K562 (cell line): ENCODE measurements around the gene SNTG2. TPM values are rescaled to one million over a fixed set of nuclear protein-coding genes. Genes with fewer than 3 reads are reported as not detected.

Source experiments
- ATAC-seq: fragments of 200-7000 bp; cut with Tn5 transposase; 3 replicates; pipeline ENCODE4 v1.9.1; 2020; ENCODE audit warnings: moderate library complexity
- BruUV-seq: library from RNA; stranded (reverse); fragments of 400-500 nt; replicated peaks from 2 replicates; lab custom pipeline; 2021; lab: Mats Ljungman, UMichigan
- CTCF ChIA-PET: fragments of 300-600 bp; formaldehyde crosslinking; extraction: SDS; loops from one replicate; lab custom pipeline; 2021; ENCODE audit warnings: low intra/inter-chr PET ratio; lab: Yijun Ruan, JAX
- POLR2A ChIA-PET: fragments of 300-600, 350-650 bp; sonication (Branson Sonifier 250); formaldehyde crosslinking; extraction: SDS; loops from one replicate; lab custom pipeline; 2021; ENCODE audit warnings: antibody characterized with exemption, inconsistent platforms; lab: Yijun Ruan, JAX
- DNase-seq, 4 experiments: peaks; one replicate each; pipeline versions ENCODE4 v3.0.0 to v3.0.0-alpha.2; 2011 to 2018; ENCODE audit warnings: low spot score in 3 of 4, mixed read lengths in 3 of 4; ENCODE audit errors: extremely low read depth in 1 of 4
- FAIRE-seq: peaks from 2 replicates; lab custom pipeline; 2011; peaks lifted over from hg19 to GRCh38; lab: Jason Lieb, UNC
- H2AFZ ChIP-seq: 2 replicates; pipeline ENCODE4 v1.6.0; 2011; ENCODE audit warnings: low read depth, low read length, control low read depth, inconsistent platforms
- H3K27ac ChIP-seq: fragments of 200-600 bp; 3 replicates; pipeline ENCODE4 v1.8.0; 2011; ENCODE audit warnings: low read depth, mild to moderate bottlenecking, control low read depth, inconsistent platforms, low read length, moderate library complexity, mixed read lengths; ENCODE audit errors: extremely low read depth
- H3K27me3 ChIP-seq, 2 experiments: fragments of 300-600 bp in 1 of 2; 2 replicates in 1 of 2; 3 replicates in 1 of 2; pipeline versions ENCODE4 v1.6.0 to v1.8.0; 2011; ENCODE audit warnings: inconsistent platforms in 2 of 2, low read length in 2 of 2, mild to moderate bottlenecking in 1 of 2, mixed read lengths in 1 of 2, moderate library complexity in 1 of 2; ENCODE audit not compliant: control insufficient read depth in 2 of 2, insufficient read depth in 2 of 2
- H3K36me3 ChIP-seq: fragments of 300-600 bp; 3 replicates; pipeline ENCODE4 v1.8.0; 2011; ENCODE audit warnings: mild to moderate bottlenecking, low read length, inconsistent platforms; ENCODE audit not compliant: control insufficient read depth, insufficient read depth
- H3K4me1 ChIP-seq, 2 experiments: fragments of 200-600 bp in 1 of 2; replicated peaks in 1 of 2; 2 replicates in 1 of 2; 3 replicates in 1 of 2; pipeline versions ENCODE4 v1.5.1 to v1.8.0; 2011; ENCODE audit warnings: inconsistent platforms in 2 of 2, low read length in 2 of 2, mild to moderate bottlenecking in 1 of 2, mixed read lengths in 1 of 2, moderate library complexity in 1 of 2; ENCODE audit not compliant: control insufficient read depth in 2 of 2, insufficient read depth in 2 of 2
- H3K4me2 ChIP-seq: 2 replicates; pipeline ENCODE4 v1.6.1; 2011; ENCODE audit warnings: low read length, control low read depth, inconsistent platforms, mixed read lengths; ENCODE audit not compliant: insufficient read depth
- H3K4me3 ChIP-seq: fragments of 200-600 bp; sonication (generic), shearing (Covaris generic); 2 replicates; pipeline ENCODE4 v1.5.1; 2016; ENCODE audit warnings: control low read depth, inconsistent platforms
- H3K79me2 ChIP-seq: fragments of 200-600 bp; 3 replicates; pipeline ENCODE4 v1.8.0; 2011; ENCODE audit warnings: low read length, inconsistent platforms; ENCODE audit not compliant: control insufficient read depth, insufficient read depth
- H3K9ac ChIP-seq, 2 experiments: 2 replicates each; pipeline versions ENCODE4 v1.6.0 to v1.6.1; 2011; ENCODE audit warnings: low read depth in 2 of 2, low read length in 2 of 2, control low read depth in 1 of 2, inconsistent platforms in 1 of 2, mild to moderate bottlenecking in 1 of 2, mixed read lengths in 1 of 2; ENCODE audit not compliant: insufficient read depth in 1 of 2
- H3K9me1 ChIP-seq: one replicate; pipeline ENCODE4 v1.6.0; 2011; ENCODE audit warnings: inconsistent platforms, mild to moderate bottlenecking, low read length, moderate library complexity; ENCODE audit not compliant: control insufficient read depth, insufficient read depth
- H3K9me3 ChIP-seq: replicated peaks from 2 replicates; pipeline ENCODE4 v1.5.1; 2011; ENCODE audit warnings: low read depth, low read length, inconsistent platforms; ENCODE audit not compliant: control insufficient read depth, insufficient read depth
- H4K20me1 ChIP-seq: replicated peaks from 2 replicates; pipeline ENCODE4 v1.6.1; 2011; ENCODE audit warnings: low read length, inconsistent platforms, mixed read lengths; ENCODE audit not compliant: control insufficient read depth, insufficient read depth
- C11orf30 ChIP-seq: fragments of 450-650 bp; IDR thresholded peaks from 2 replicates; pipeline ENCODE4 v1.6.1; 2016; ENCODE audit warnings: low read depth, mild to moderate bottlenecking
- DMBX1 ChIP-seq: fragments of 250-450 bp; sonication (Bioruptor Pico); IDR thresholded peaks from 2 replicates; pipeline ENCODE4 v1.8.0; 2022; ENCODE audit warnings: inconsistent platforms, mild to moderate bottlenecking, moderate library complexity, borderline replicate concordance
- HNRNPK ChIP-seq: fragments of 200-400 bp; formaldehyde crosslinking; IDR thresholded peaks from one replicate; pipeline ENCODE4 v1.6.1; 2018; ENCODE audit warnings: mild to moderate bottlenecking, low read depth, low read length; ENCODE audit not compliant: poor library complexity, severe bottlenecking
- PBX2 ChIP-seq, 2 experiments: IDR thresholded peaks in 1 of 2; conservative IDR thresholded peaks in 1 of 2; 2 replicates each; pipeline ENCODE4 v1.6.1; 2016; ENCODE audit warnings: low read depth in 2 of 2, mild to moderate bottlenecking in 1 of 2, missing compliant biosample characterization in 1 of 2, missing genetic modification characterization in 1 of 2, moderate library complexity in 1 of 2
- SETDB1 ChIP-seq: IDR thresholded peaks from one replicate; pipeline ENCODE4 v1.6.1; 2012; ENCODE audit warnings: low read length, control low read depth, inconsistent platforms
- USF1 ChIP-seq: sonication (generic); formaldehyde crosslinking; IDR thresholded peaks from 2 replicates; pipeline ENCODE4 v1.9.0; 2022; ENCODE audit warnings: mild to moderate bottlenecking, missing genetic modification reagents
- WHSC1 ChIP-seq: IDR thresholded peaks from one replicate; pipeline ENCODE4 v1.6.1; 2012; ENCODE audit warnings: low read length, control low read depth, inconsistent platforms
- WGBS: fragments of 100-300 bp; shearing (Covaris generic); methylation state at CpG from one replicate; pipeline ENCODE4 v1.1.6; 2016; ENCODE audit warnings: low coverage, mixed read lengths; ENCODE audit not compliant: insufficient coverage; ENCODE audit errors: missing lambda C conversion rate; 5-methylcytosine and 5-hydroxymethylcytosine counted together
- in situ Hi-C: fragments of 300-500 bp; cut with MboI; formaldehyde crosslinking; loops from 4 replicates; pipeline ENCODE4 v1.15.0; 2018; ENCODE audit warnings: inconsistent platforms, mixed read lengths
- intact Hi-C: fragments of 100-400 bp; cut with micrococcal nuclease; formaldehyde crosslinking; loops from 2 replicates; pipeline ENCODE4 v1.14.2; 2022
- polyA plus RNA-seq, 8 experiments: library from polyadenylated mRNA; depleted of rRNA in 4 of 8; stranded (reverse) in 5 of 8; unstranded in 3 of 8; fragments of >200 nt; fragmentation: Nextera tagmentation in 2 of 8; fragmentation: Illumina TruSeq in 1 of 8; extraction: Ambion mirVana in 2 of 8; extraction: Trizol in 1 of 8; gene quantifications; 2 replicates each; pipeline versions ENCODE4 v1.2.1 to v1.2.3, GENCODE V29; 2011 to 2014; ENCODE audit warnings: inconsistent platforms in 1 of 8, missing spikeins in 1 of 8
- total RNA-seq, 7 experiments: library from RNA; depleted of rRNA in 6 of 7; stranded (reverse); fragments of >200 nt in 6 of 7; fragmentation: Illumina TruSeq in 2 of 7; extraction: Trizol in 2 of 7; gene quantifications; 2 replicates each; pipeline versions ENCODE4 v1.2.1 to v1.2.3, GENCODE V29; 2011 to 2021; ENCODE audit warnings: low replicate concordance in 1 of 7

Gene SNTG2
- total and polyA plus RNA-seq, 9 of the 15 experiments (the other 6 are each of a cell fraction or from before 2014, with no cell fraction given) = not detected

- 3% methylated on average over 3 of the region's 3 CpGs for WGBS
- H2AFZ ChIP-seq = no peak overlapping the region
- H3K9ac ChIP-seq = no peak overlapping the region
- in situ Hi-C loops = loop anchor here (5.0 kb wide), 1 partner anchor 64 kb away; no protein-coding TSS in a partner anchor
- FAIRE-seq (no peak), DNase-seq (no peak), ATAC-seq (no peak)
- no peaks in the 10 kb centered on the region for H3K4me1 ChIP-seq
- H3K27ac ChIP-seq = no peak overlapping the region
- H3K79me2 ChIP-seq = no peaks in the 10 kb centered on the region
- intact Hi-C loops = no loop called here
- no peaks in the 10 kb centered on the region for H3K27me3 ChIP-seq
- no TSS peak for BruUV-seq
- no peak for TF ChIP-seq USF1 (CRISPR knock-in tag)
- peak; percentile 41 for TF ChIP-seq HNRNPK
- ChIA-PET CTCF (no interaction called here), POLR2A (interaction anchor here (0.6 kb wide), 1 partner anchor 36 kb away, joined by 3 read pairs; no protein-coding TSS in a partner anchor)
- H3K4me2 ChIP-seq = no peak overlapping the region
- no peak overlapping the region for H3K4me3 ChIP-seq
- H3K9me1 ChIP-seq = no peaks in the 10 kb centered on the region
- H3K9me3 ChIP-seq = no peaks in the 10 kb centered on the region
- H3K36me3 ChIP-seq = no peaks in the 10 kb centered on the region
- no peaks in the 10 kb centered on the region for H4K20me1 ChIP-seq
Measured at GRCh38 chr2:1051075-1051474, 100.4 kb downstream of the SNTG2 start.

GRCh38 chr2:1052771-1053191 is 102.1 kb downstream of the SNTG2 start:
- WGBS = 0% methylated on average over 8 of the region's 8 CpGs
- no peaks in the 10 kb centered on the region for H3K79me2 ChIP-seq
- in situ Hi-C loops = loop anchor here (5.0 kb wide), 1 partner anchor 65 kb away; no protein-coding TSS in a partner anchor
- ATAC-seq (no peak), FAIRE-seq (no peak), DNase-seq (no peak)
- no peaks in the 10 kb centered on the region for H3K36me3 ChIP-seq
- H2AFZ ChIP-seq = no peak overlapping the region
- POLR2A ChIA-PET = no interaction called here
- H3K9me1 ChIP-seq = no peaks in the 10 kb centered on the region
- no peaks in the 10 kb centered on the region for H3K4me1 ChIP-seq
- no peak overlapping the region for H3K4me2 ChIP-seq
- intact Hi-C loops = no loop called here
- no peaks in the 10 kb centered on the region for H3K9me3 ChIP-seq
- H4K20me1 ChIP-seq = no peaks in the 10 kb centered on the region
- no peak overlapping the region for H3K27ac ChIP-seq
- no peak overlapping the region for H3K4me3 ChIP-seq
- H3K9ac ChIP-seq = no peak overlapping the region
- CTCF ChIA-PET = no interaction called here
- BruUV-seq = no TSS peak
- no peaks in the 10 kb centered on the region for H3K27me3 ChIP-seq
- no peak for TF ChIP-seq DMBX1
- TF ChIP-seq WHSC1 = no peak
- TF ChIP-seq SETDB1 = no peak
- TF ChIP-seq PBX2 (CRISPR knock-in tag; IDR thresholded peaks at IDR 0.05; ENCODE audit: low read depth) = no peak
- no peak for TF ChIP-seq PBX2 (tag; conservative IDR thresholded peaks at IDR 0.05; ENCODE audit: low read depth)
- TF ChIP-seq C11orf30 = no peak
